ENCODE measurements around the gene PNO1. TPM values are rescaled to one million over a fixed set of nuclear protein-coding genes. Genes with fewer than 3 reads are reported as not detected.

Gene PNO1
- total and polyA plus RNA-seq, 10 of the 15 experiments (the other 5 are each of a cell fraction or from before 2014, with no cell fraction given) = 9.7 to 60.2 (median 30.3) TPM

- Histone ChIP-seq H3K4me1 (ENCODE audit: control insufficient read depth, insufficient read depth, low read length) (no peaks in the 10 kb centered on the region), H4K20me1 (ENCODE audit: control insufficient read depth, insufficient read depth) (no peaks in the 10 kb centered on the region; the same call in 1 of the 2 replicates), H3K4me2 (ENCODE audit: control insufficient read depth, insufficient read depth) (no peak overlapping the region), H3K27ac (ENCODE audit: control insufficient read depth, insufficient read depth) (no peak overlapping the region), H3K4me3 (no peak overlapping the region), H3K9me3 (replicated peaks; ENCODE audit: control insufficient read depth, insufficient read depth, low read length) (no peaks in the 10 kb centered on the region), H3K9ac (ENCODE audit: control insufficient read depth, insufficient read depth, low read length) (no peak overlapping the region), H3K79me2 (ENCODE audit: control insufficient read depth, insufficient read depth, low read length) (peaks cover 55% of the 10 kb centered on the region), H3K36me3 (ENCODE audit: control insufficient read depth in 2 of 2, insufficient read depth in 2 of 2, low read length in 1 of 2) (peaks cover 0 to 4% of the 10 kb centered on the region in 2 experiments; a peak in 1 of 4 replicates), H3K27me3 (replicated peaks in 1 of 2; ENCODE audit: control insufficient read depth in 2 of 2, insufficient read depth in 2 of 2, low read length in 1 of 2) (no peaks in the 10 kb centered on the region), H2AFZ (ENCODE audit: control insufficient read depth, low read depth, low read length) (no peak overlapping the region)
- SMC1A ChIA-PET (ENCODE audit: uncharacterized antibody, unreplicated experiment) = interaction anchor here (0.9 to 4.8 kb wide), 9 partner anchors 10 to 98 kb away, joined by 3 to 42 read pairs (median 4); no protein-coding TSS in a partner anchor
- intact Hi-C loops (cut with micrococcal nuclease; ENCODE audit: unreplicated experiment) = no loop called here
- POLR2A ChIA-PET = no interaction called here
- in situ Hi-C loops (cut with MboI) = loop anchor here (10.0 kb wide), 1 partner anchor 251 kb away; no protein-coding TSS in a partner anchor
- no TSS peak for BruUV-seq (replicated peaks)
- CTCF ChIA-PET = interaction anchor here (0.8 to 9.9 kb wide), 8 partner anchors 9 to 102 kb away, joined by 3 to 103 read pairs (median 24); partner anchors contain the start of gene PPP3R1
- ATAC-seq (no peak), DNase-seq (ENCODE audit: low read depth, low spot score) (no peak), FAIRE-seq (no peak)
- RAD21 ChIA-PET (ENCODE audit: unreplicated experiment) = interaction anchor here (0.8 to 1.2 kb wide), 4 partner anchors 10 to 59 kb away, joined by 3 to 4 read pairs (median 3); partner anchors contain the start of gene PPP3R1
- WGBS (ENCODE audit: insufficient coverage, insufficient replicate concordance, low lambda C conversion rate, missing lambda C conversion rate) = 97% methylated on average over 4 of the region's 4 CpGs
- TF ChIP-seq, protein P1, sequence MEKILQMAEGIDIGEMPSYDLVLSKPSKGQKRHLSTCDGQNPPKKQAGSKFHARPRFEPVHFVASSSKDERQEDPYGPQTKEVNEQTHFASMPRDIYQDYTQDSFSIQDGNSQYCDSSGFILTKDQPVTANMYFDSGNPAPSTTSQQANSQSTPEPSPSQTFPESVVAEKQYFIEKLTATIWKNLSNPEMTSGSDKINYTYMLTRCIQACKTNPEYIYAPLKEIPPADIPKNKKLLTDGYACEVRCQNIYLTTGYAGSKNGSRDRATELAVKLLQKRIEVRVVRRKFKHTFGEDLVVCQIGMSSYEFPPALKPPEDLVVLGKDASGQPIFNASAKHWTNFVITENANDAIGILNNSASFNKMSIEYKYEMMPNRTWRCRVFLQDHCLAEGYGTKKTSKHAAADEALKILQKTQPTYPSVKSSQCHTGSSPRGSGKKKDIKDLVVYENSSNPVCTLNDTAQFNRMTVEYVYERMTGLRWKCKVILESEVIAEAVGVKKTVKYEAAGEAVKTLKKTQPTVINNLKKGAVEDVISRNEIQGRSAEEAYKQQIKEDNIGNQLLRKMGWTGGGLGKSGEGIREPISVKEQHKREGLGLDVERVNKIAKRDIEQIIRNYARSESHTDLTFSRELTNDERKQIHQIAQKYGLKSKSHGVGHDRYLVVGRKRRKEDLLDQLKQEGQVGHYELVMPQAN (conservative IDR thresholded peaks at IDR 0.05) = no peak
- TF ChIP-seq STAT3 (IDR thresholded peaks at IDR 0.05; ENCODE audit: low read depth, low read length) = no peak
These were observed 36.2 kb downstream of the PNO1 start for GRCh38 chr2:68193787-68194372.

DNA sequence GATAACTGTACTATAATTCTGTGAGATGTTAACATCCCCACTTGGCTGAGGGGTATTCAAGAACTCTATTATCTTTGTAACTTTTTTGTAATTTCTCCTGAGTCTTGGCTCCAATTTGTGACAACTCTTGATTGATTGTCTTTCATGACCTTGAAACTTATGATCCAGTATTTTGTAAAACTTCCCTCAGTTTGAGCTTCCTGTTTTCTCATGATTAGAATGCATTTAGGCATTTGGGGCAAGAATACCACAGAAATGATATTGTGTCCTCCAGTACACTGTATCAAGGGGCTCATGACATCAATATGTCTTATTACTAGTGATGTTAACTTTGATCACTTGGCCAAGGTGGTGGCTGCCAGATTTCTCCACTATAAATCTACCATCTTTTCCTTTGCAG is 37.4 kb downstream of the PNO1 start:
- ChIA-PET POLR2A (interaction anchor here (0.6 kb wide), 1 partner anchor 44 kb away, joined by 4 read pairs; no protein-coding TSS in a partner anchor), SMC1A (ENCODE audit: uncharacterized antibody, unreplicated experiment) (interaction anchor here (0.6 to 4.8 kb wide), 13 partner anchors 11 to 98 kb away, joined by 3 to 42 read pairs (median 5); partner anchors contain the start of gene PNO1), CTCF (interaction anchor here (0.6 to 9.9 kb wide), 17 partner anchors 10 to 163 kb away, joined by 3 to 103 read pairs (median 10); partner anchors contain the start of gene PPP3R1), RAD21 (ENCODE audit: unreplicated experiment) (interaction anchor here (0.9 to 1.9 kb wide), 6 partner anchors 23 to 90 kb away, joined by 3 to 7 read pairs (median 4); partner anchors contain the start of gene PPP3R1)
- TF ChIP-seq NFIC (IDR thresholded peaks at IDR 0.05; ENCODE audit: low read depth, low read length) = no peak
- TF ChIP-seq BCLAF1 (IDR thresholded peaks at IDR 0.05) = no peak
- TF ChIP-seq TCF7 (IDR thresholded peaks at IDR 0.05; ENCODE audit: borderline replicate concordance) = no peak
- no peak for TF ChIP-seq RELA (IDR thresholded peaks at IDR 0.05; ENCODE audit: borderline replicate concordance, partially characterized antibody)
- Histone ChIP-seq H3K9ac (ENCODE audit: control insufficient read depth, insufficient read depth, low read length) (no peak overlapping the region), H3K79me2 (ENCODE audit: control insufficient read depth, insufficient read depth, low read length) (peaks cover 55% of the 10 kb centered on the region), H2AFZ (ENCODE audit: control insufficient read depth, low read depth, low read length) (no peak overlapping the region), H3K27me3 (replicated peaks in 1 of 2; ENCODE audit: control insufficient read depth in 2 of 2, insufficient read depth in 2 of 2, low read length in 1 of 2) (no peaks in the 10 kb centered on the region), H3K9me3 (replicated peaks; ENCODE audit: control insufficient read depth, insufficient read depth, low read length) (no peaks in the 10 kb centered on the region), H3K4me3 (no peak overlapping the region), H3K4me2 (ENCODE audit: control insufficient read depth, insufficient read depth) (no peak overlapping the region), H3K4me1 (ENCODE audit: control insufficient read depth, insufficient read depth, low read length) (no peaks in the 10 kb centered on the region), H3K27ac (ENCODE audit: control insufficient read depth, insufficient read depth) (no peak overlapping the region), H4K20me1 (ENCODE audit: control insufficient read depth, insufficient read depth) (no peaks in the 10 kb centered on the region; the same call in 1 of the 2 replicates), H3K36me3 (ENCODE audit: control insufficient read depth in 2 of 2, insufficient read depth in 2 of 2, low read length in 1 of 2) (peaks cover 0 to 4% of the 10 kb centered on the region in 2 experiments; a peak in 1 of 4 replicates)
- intact Hi-C loops (cut with micrococcal nuclease; ENCODE audit: unreplicated experiment) = no loop called here
- no peak for ATAC-seq
- FAIRE-seq = no peak
- no TSS peak for BruUV-seq (replicated peaks)
- in situ Hi-C loops (cut with MboI) = loop anchor here (10.0 kb wide), 1 partner anchor 250 kb away; no protein-coding TSS in a partner anchor
- no peak for DNase-seq (ENCODE audit: low read depth, low spot score)

Measured in GM12878 (cell line).